ENCODE measurements around the gene CDCA4.

The CDCA4 gene

GRCh38 chr14:105058521-105059034 is 37.7 kb upstream of the CDCA4 start:
- DNase-seq (ENCODE audit: low read depth) = no peak
- no peak overlapping the region for H3K4me3 ChIP-seq (ENCODE audit: control insufficient read depth, low read depth, low read length)
- no peak for TF ChIP-seq CTCF (IDR thresholded peaks at IDR 0.05; ENCODE audit: control insufficient read depth, insufficient read depth, low read depth, low read length, missing control alignments)

- no peak for DNase-seq (ENCODE audit: low read depth)
- no peak overlapping the region for H3K4me3 ChIP-seq (ENCODE audit: control insufficient read depth, low read depth, low read length)
- no peak for TF ChIP-seq CTCF (IDR thresholded peaks at IDR 0.05; ENCODE audit: control insufficient read depth, insufficient read depth, low read depth, low read length, missing control alignments)
These were observed 35.5 kb upstream of the CDCA4 start for GRCh38 chr14:105056303-105056831.

GRCh38 chr14:105055736-105056302 is 34.9 kb upstream of the CDCA4 start:
- no peak for DNase-seq (ENCODE audit: low read depth)
- no peak for TF ChIP-seq CTCF (IDR thresholded peaks at IDR 0.05; ENCODE audit: control insufficient read depth, insufficient read depth, low read depth, low read length, missing control alignments)
- H3K4me3 ChIP-seq (ENCODE audit: control insufficient read depth, low read depth, low read length) = no peak overlapping the region

- DNase-seq (ENCODE audit: low read depth) = no peak
- no peak for TF ChIP-seq CTCF (IDR thresholded peaks at IDR 0.05; ENCODE audit: control insufficient read depth, insufficient read depth, low read depth, low read length, missing control alignments)
- H3K4me3 ChIP-seq (ENCODE audit: control insufficient read depth, low read depth, low read length) = no peak overlapping the region
These were observed 34.5 kb upstream of the CDCA4 start for GRCh38 chr14:105055334-105055733.

GRCh38 chr14:105053996-105054395 is 33.1 kb upstream of the CDCA4 start:
- no peak for TF ChIP-seq CTCF (IDR thresholded peaks at IDR 0.05; ENCODE audit: control insufficient read depth, insufficient read depth, low read depth, low read length, missing control alignments)
- no peak overlapping the region for H3K4me3 ChIP-seq (ENCODE audit: control insufficient read depth, low read depth, low read length)
- no peak for DNase-seq (ENCODE audit: low read depth)

GRCh38 chr14:105053421-105053820 is 32.5 kb upstream of the CDCA4 start:
- TF ChIP-seq CTCF (IDR thresholded peaks at IDR 0.05; ENCODE audit: control insufficient read depth, insufficient read depth, low read depth, low read length, missing control alignments) = no peak
- no peak for DNase-seq (ENCODE audit: low read depth)
- no peak overlapping the region for H3K4me3 ChIP-seq (ENCODE audit: control insufficient read depth, low read depth, low read length)
